ENCODE data around the gene ACAD8.

ACAD8 gene

GRCh38 chr11:134288486-134288885 lies 35.1 kb downstream of the ACAD8 start:
- in situ Hi-C loops (cut with MboI; ENCODE audit: low sequenced_read_pairs): no loop called here

GRCh38 chr11:134289167-134289566 lies 35.8 kb downstream of the ACAD8 start:
- in situ Hi-C loops (cut with MboI; ENCODE audit: low sequenced_read_pairs): no loop called here

- in situ Hi-C loops (cut with MboI; ENCODE audit: low sequenced_read_pairs): no loop called here
Measured at GRCh38 chr11:134289789-134290188, 36.4 kb downstream of the ACAD8 start.

GRCh38 chr11:134290646-134291045 lies 37.3 kb downstream of the ACAD8 start:
- in situ Hi-C loops (cut with MboI; ENCODE audit: low sequenced_read_pairs): no loop called here

- in situ Hi-C loops (cut with MboI; ENCODE audit: low sequenced_read_pairs): no loop called here
Measured at GRCh38 chr11:134291196-134291595, 37.8 kb downstream of the ACAD8 start.

GRCh38 chr11:134292661-134293060 lies 39.3 kb downstream of the ACAD8 start:
- in situ Hi-C loops (cut with MboI; ENCODE audit: low sequenced_read_pairs): no loop called here

- in situ Hi-C loops (cut with MboI; ENCODE audit: low sequenced_read_pairs): no loop called here
Measured at GRCh38 chr11:134293119-134294113, 40.0 kb downstream of the ACAD8 start.

GRCh38 chr11:134294664-134295063 lies 41.3 kb downstream of the ACAD8 start:
- in situ Hi-C loops (cut with MboI; ENCODE audit: low sequenced_read_pairs): no loop called here

GRCh38 chr11:134312223-134312622 lies 58.9 kb downstream of the ACAD8 start:
- in situ Hi-C loops (cut with MboI; ENCODE audit: low sequenced_read_pairs): no loop called here

GRCh38 chr11:134312807-134313206 lies 59.4 kb downstream of the ACAD8 start:
- in situ Hi-C loops (cut with MboI; ENCODE audit: low sequenced_read_pairs): no loop called here

GRCh38 chr11:134313379-134313778 lies 60.0 kb downstream of the ACAD8 start:
- in situ Hi-C loops (cut with MboI; ENCODE audit: low sequenced_read_pairs): no loop called here

GRCh38 chr11:134313821-134314607 lies 60.6 kb downstream of the ACAD8 start:
- in situ Hi-C loops (cut with MboI; ENCODE audit: low sequenced_read_pairs): no loop called here
